K562 (cell line): ENCODE data around the gene ZNF273. TPM values are rescaled to one million over a fixed set of nuclear protein-coding genes. Genes with fewer than 3 reads are reported as not detected.

Source experiments
- ATAC-seq: fragments of 200-7000 bp; cut with Tn5 transposase; 3 replicates; pipeline ENCODE4 v1.9.1; 2020; ENCODE audit warnings: moderate library complexity
- BruUV-seq: library from RNA; stranded (reverse); fragments of 400-500 nt; replicated peaks from 2 replicates; lab custom pipeline; 2021; lab: Mats Ljungman, UMichigan
- CTCF ChIA-PET: fragments of 300-600 bp; formaldehyde crosslinking; extraction: SDS; loops from one replicate; lab custom pipeline; 2021; ENCODE audit warnings: low intra/inter-chr PET ratio; lab: Yijun Ruan, JAX
- POLR2A ChIA-PET: fragments of 300-600, 350-650 bp; sonication (Branson Sonifier 250); formaldehyde crosslinking; extraction: SDS; loops from one replicate; lab custom pipeline; 2021; ENCODE audit warnings: antibody characterized with exemption, inconsistent platforms; lab: Yijun Ruan, JAX
- DNase-seq, 4 experiments: peaks; one replicate each; pipeline versions ENCODE4 v3.0.0 to v3.0.0-alpha.2; 2011 to 2018; ENCODE audit warnings: low spot score in 3 of 4, mixed read lengths in 3 of 4; ENCODE audit errors: extremely low read depth in 1 of 4
- FAIRE-seq: peaks from 2 replicates; lab custom pipeline; 2011; peaks lifted over from hg19 to GRCh38; lab: Jason Lieb, UNC
- H2AFZ ChIP-seq: 2 replicates; pipeline ENCODE4 v1.6.0; 2011; ENCODE audit warnings: low read depth, low read length, control low read depth, inconsistent platforms
- H3K27ac ChIP-seq: fragments of 200-600 bp; 3 replicates; pipeline ENCODE4 v1.8.0; 2011; ENCODE audit warnings: low read depth, mild to moderate bottlenecking, control low read depth, inconsistent platforms, low read length, moderate library complexity, mixed read lengths; ENCODE audit errors: extremely low read depth
- H3K27me3 ChIP-seq, 2 experiments: fragments of 300-600 bp in 1 of 2; 2 replicates in 1 of 2; 3 replicates in 1 of 2; pipeline versions ENCODE4 v1.6.0 to v1.8.0; 2011; ENCODE audit warnings: inconsistent platforms in 2 of 2, low read length in 2 of 2, mild to moderate bottlenecking in 1 of 2, mixed read lengths in 1 of 2, moderate library complexity in 1 of 2; ENCODE audit not compliant: control insufficient read depth in 2 of 2, insufficient read depth in 2 of 2
- H3K36me3 ChIP-seq: fragments of 300-600 bp; 3 replicates; pipeline ENCODE4 v1.8.0; 2011; ENCODE audit warnings: mild to moderate bottlenecking, low read length, inconsistent platforms; ENCODE audit not compliant: control insufficient read depth, insufficient read depth
- H3K4me1 ChIP-seq, 2 experiments: fragments of 200-600 bp in 1 of 2; replicated peaks in 1 of 2; 2 replicates in 1 of 2; 3 replicates in 1 of 2; pipeline versions ENCODE4 v1.5.1 to v1.8.0; 2011; ENCODE audit warnings: inconsistent platforms in 2 of 2, low read length in 2 of 2, mild to moderate bottlenecking in 1 of 2, mixed read lengths in 1 of 2, moderate library complexity in 1 of 2; ENCODE audit not compliant: control insufficient read depth in 2 of 2, insufficient read depth in 2 of 2
- H3K4me2 ChIP-seq: 2 replicates; pipeline ENCODE4 v1.6.1; 2011; ENCODE audit warnings: low read length, control low read depth, inconsistent platforms, mixed read lengths; ENCODE audit not compliant: insufficient read depth
- H3K4me3 ChIP-seq: fragments of 200-600 bp; sonication (generic), shearing (Covaris generic); 2 replicates; pipeline ENCODE4 v1.5.1; 2016; ENCODE audit warnings: control low read depth, inconsistent platforms
- H3K79me2 ChIP-seq: fragments of 200-600 bp; 3 replicates; pipeline ENCODE4 v1.8.0; 2011; ENCODE audit warnings: low read length, inconsistent platforms; ENCODE audit not compliant: control insufficient read depth, insufficient read depth
- H3K9ac ChIP-seq, 2 experiments: 2 replicates each; pipeline versions ENCODE4 v1.6.0 to v1.6.1; 2011; ENCODE audit warnings: low read depth in 2 of 2, low read length in 2 of 2, control low read depth in 1 of 2, inconsistent platforms in 1 of 2, mild to moderate bottlenecking in 1 of 2, mixed read lengths in 1 of 2; ENCODE audit not compliant: insufficient read depth in 1 of 2
- H3K9me1 ChIP-seq: one replicate; pipeline ENCODE4 v1.6.0; 2011; ENCODE audit warnings: inconsistent platforms, mild to moderate bottlenecking, low read length, moderate library complexity; ENCODE audit not compliant: control insufficient read depth, insufficient read depth
- H3K9me3 ChIP-seq: replicated peaks from 2 replicates; pipeline ENCODE4 v1.5.1; 2011; ENCODE audit warnings: low read depth, low read length, inconsistent platforms; ENCODE audit not compliant: control insufficient read depth, insufficient read depth
- H4K20me1 ChIP-seq: replicated peaks from 2 replicates; pipeline ENCODE4 v1.6.1; 2011; ENCODE audit warnings: low read length, inconsistent platforms, mixed read lengths; ENCODE audit not compliant: control insufficient read depth, insufficient read depth
- CHD4 ChIP-seq: fragments of 200-600 bp; sonication (generic); IDR thresholded peaks from 3 replicates; pipeline ENCODE4 v1.6.1; 2012; ENCODE audit warnings: low read depth, mild to moderate bottlenecking, mixed read lengths, low read length, inconsistent platforms; ENCODE audit not compliant: insufficient read depth, insufficient replicate concordance, poor library complexity, severe bottlenecking
- EHMT2 ChIP-seq: fragments of 450-650 bp; IDR thresholded peaks from 2 replicates; pipeline ENCODE4 v1.6.1; 2018; ENCODE audit warnings: antibody characterized with exemption
- FOXM1 ChIP-seq, 2 experiments: fragments of 450-650 bp in 1 of 2; sonication (generic) in 1 of 2; formaldehyde crosslinking in 1 of 2; IDR thresholded peaks; 2 replicates each; pipeline versions ENCODE4 v1.6.1 to v1.9.0; 2017 to 2022; ENCODE audit warnings: low read depth in 2 of 2, mild to moderate bottlenecking in 2 of 2, missing genetic modification reagents in 1 of 2, moderate library complexity in 1 of 2
- IFI16 ChIP-seq: fragments of 250-450 bp; sonication (Bioruptor Pico); IDR thresholded peaks from 2 replicates; pipeline ENCODE4 v2.1.2; 2022; ENCODE audit warnings: mild to moderate bottlenecking, inconsistent platforms
- JUNB ChIP-seq: fragments of 450-650 bp; formaldehyde crosslinking; conservative IDR thresholded peaks from 2 replicates; pipeline ENCODE4 v1.4.0; 2020; ENCODE audit warnings: mild to moderate bottlenecking
- KAT2B ChIP-seq: IDR thresholded peaks from one replicate; pipeline ENCODE4 v1.6.1; 2012; ENCODE audit warnings: low read depth, mild to moderate bottlenecking, control low read depth, inconsistent platforms, low read length, moderate library complexity
- MBD2 ChIP-seq: sonication (generic); IDR thresholded peaks from 2 replicates; pipeline ENCODE4 v1.6.1; 2016; ENCODE audit warnings: low read depth, borderline replicate concordance
- PCBP2 ChIP-seq: fragments of 200-400 bp; formaldehyde crosslinking; IDR thresholded peaks from 2 replicates; pipeline ENCODE4 v1.6.1; 2018; ENCODE audit warnings: low read length, low read depth, mild to moderate bottlenecking, moderate library complexity; ENCODE audit not compliant: poor library complexity, severe bottlenecking
- PTTG1 ChIP-seq: fragments of 450-650 bp; IDR thresholded peaks from 2 replicates; pipeline ENCODE4 v1.6.1; 2016; ENCODE audit warnings: low read depth, mild to moderate bottlenecking, missing genetic modification characterization, missing compliant biosample characterization
- RBBP5 ChIP-seq: fragments of 200-600 bp; sonication (generic); IDR thresholded peaks from 2 replicates; pipeline ENCODE4 v1.6.1; 2012; ENCODE audit warnings: borderline replicate concordance, mild to moderate bottlenecking, low read length, control low read depth, inconsistent platforms; ENCODE audit not compliant: insufficient read depth, poor library complexity, severe bottlenecking
- SAFB ChIP-seq: fragments of 200-400 bp; formaldehyde crosslinking; IDR thresholded peaks from 2 replicates; pipeline ENCODE4 v1.6.1; 2017; ENCODE audit warnings: low read depth, low read length, borderline replicate concordance
- SETDB1 ChIP-seq: IDR thresholded peaks from one replicate; pipeline ENCODE4 v1.6.1; 2012; ENCODE audit warnings: low read length, control low read depth, inconsistent platforms
- SUPT5H ChIP-seq: fragments of 450-650 bp; IDR thresholded peaks from 2 replicates; pipeline ENCODE4 v1.6.1; 2016
- YBX1 ChIP-seq: fragments of 450-650 bp; IDR thresholded peaks from 2 replicates; pipeline ENCODE4 v1.7.1; 2016; ENCODE audit warnings: mild to moderate bottlenecking
- ZNF436 ChIP-seq: fragments of 250-450, 450-650 bp; sonication (Bioruptor Pico); formaldehyde crosslinking; IDR thresholded peaks from 2 replicates; pipeline ENCODE4 v1.7.0; 2020; ENCODE audit warnings: mild to moderate bottlenecking
- ZNF76 ChIP-seq: fragments of 250-450 bp; sonication (Bioruptor Pico); IDR thresholded peaks from 2 replicates; pipeline ENCODE4 v1.4.0; 2020; ENCODE audit warnings: mild to moderate bottlenecking, moderate library complexity, borderline replicate concordance
- WGBS: fragments of 100-300 bp; shearing (Covaris generic); methylation state at CpG from one replicate; pipeline ENCODE4 v1.1.6; 2016; ENCODE audit warnings: low coverage, mixed read lengths; ENCODE audit not compliant: insufficient coverage; ENCODE audit errors: missing lambda C conversion rate; 5-methylcytosine and 5-hydroxymethylcytosine counted together
- in situ Hi-C: fragments of 300-500 bp; cut with MboI; formaldehyde crosslinking; loops from 4 replicates; pipeline ENCODE4 v1.15.0; 2018; ENCODE audit warnings: inconsistent platforms, mixed read lengths
- intact Hi-C: fragments of 100-400 bp; cut with micrococcal nuclease; formaldehyde crosslinking; loops from 2 replicates; pipeline ENCODE4 v1.14.2; 2022
- polyA plus RNA-seq, 8 experiments: library from polyadenylated mRNA; depleted of rRNA in 4 of 8; stranded (reverse) in 5 of 8; unstranded in 3 of 8; fragments of >200 nt; fragmentation: Nextera tagmentation in 2 of 8; fragmentation: Illumina TruSeq in 1 of 8; extraction: Ambion mirVana in 2 of 8; extraction: Trizol in 1 of 8; gene quantifications; 2 replicates each; pipeline versions ENCODE4 v1.2.1 to v1.2.3, GENCODE V29; 2011 to 2014; ENCODE audit warnings: inconsistent platforms in 1 of 8, missing spikeins in 1 of 8
- total RNA-seq, 7 experiments: library from RNA; depleted of rRNA in 6 of 7; stranded (reverse); fragments of >200 nt in 6 of 7; fragmentation: Illumina TruSeq in 2 of 7; extraction: Trizol in 2 of 7; gene quantifications; 2 replicates each; pipeline versions ENCODE4 v1.2.1 to v1.2.3, GENCODE V29; 2011 to 2021; ENCODE audit warnings: low replicate concordance in 1 of 7
- TF ChIP-seq, protein P1 (sequence below): sonication (generic); formaldehyde crosslinking; IDR thresholded peaks from 2 replicates; pipeline ENCODE4 v1.8.0; 2023; ENCODE audit warnings: missing genetic modification reagents, mild to moderate bottlenecking, borderline replicate concordance
- TF ChIP-seq, protein P2 (sequence below), 2 experiments: fragments of 450-650 bp in 1 of 2; sonication (generic) in 1 of 2; formaldehyde crosslinking; conservative IDR thresholded peaks; 2 replicates each; pipeline versions ENCODE4 v1.4.0 to v1.8.1; 2020 to 2022; ENCODE audit warnings: mild to moderate bottlenecking in 1 of 2, missing genetic modification reagents in 1 of 2

ZNF273 gene
- total and polyA plus RNA-seq, 9 of the 15 experiments (the other 6 are each of a cell fraction or from before 2014, with no cell fraction given): 13.3 to 37.0 (median 20.7) TPM

GRCh38 chr7:64873517-64873916 is 29.6 kb upstream of the ZNF273 start:
- in situ Hi-C loops: no loop called here
- no peaks in the 10 kb centered on the region; a peak in 2 of 5 replicates for H3K27me3 ChIP-seq
- H3K36me3 ChIP-seq: no peaks in the 10 kb centered on the region
- ATAC-seq (no peak), DNase-seq (peak in 1 of 4 experiments; percentile 4), FAIRE-seq (no peak)
- H4K20me1 ChIP-seq: no peaks in the 10 kb centered on the region
- no TSS peak for BruUV-seq
- H3K79me2 ChIP-seq: no peaks in the 10 kb centered on the region
- TF ChIP-seq FOXM1 (IDR thresholded peaks at IDR 0.05; ENCODE audit: low read depth) (no peak), FOXM1 (CRISPR knock-in tag; IDR thresholded peaks at IDR 0.05; ENCODE audit: low read depth) (no peak), SETDB1 (no peak), SUPT5H (no peak), MBD2 (no peak), KAT2B (no peak), JUNB (CRISPR knock-in tag) (no peak), SAFB (no peak), PTTG1 (tag) (no peak), ZNF76 (no peak), ZNF436 (no peak), CHD4 (no peak), YBX1 (no peak), PCBP2 (no peak), RBBP5 (no peak), EHMT2 (no peak), IFI16 (no peak)
- TF ChIP-seq, protein P1, sequence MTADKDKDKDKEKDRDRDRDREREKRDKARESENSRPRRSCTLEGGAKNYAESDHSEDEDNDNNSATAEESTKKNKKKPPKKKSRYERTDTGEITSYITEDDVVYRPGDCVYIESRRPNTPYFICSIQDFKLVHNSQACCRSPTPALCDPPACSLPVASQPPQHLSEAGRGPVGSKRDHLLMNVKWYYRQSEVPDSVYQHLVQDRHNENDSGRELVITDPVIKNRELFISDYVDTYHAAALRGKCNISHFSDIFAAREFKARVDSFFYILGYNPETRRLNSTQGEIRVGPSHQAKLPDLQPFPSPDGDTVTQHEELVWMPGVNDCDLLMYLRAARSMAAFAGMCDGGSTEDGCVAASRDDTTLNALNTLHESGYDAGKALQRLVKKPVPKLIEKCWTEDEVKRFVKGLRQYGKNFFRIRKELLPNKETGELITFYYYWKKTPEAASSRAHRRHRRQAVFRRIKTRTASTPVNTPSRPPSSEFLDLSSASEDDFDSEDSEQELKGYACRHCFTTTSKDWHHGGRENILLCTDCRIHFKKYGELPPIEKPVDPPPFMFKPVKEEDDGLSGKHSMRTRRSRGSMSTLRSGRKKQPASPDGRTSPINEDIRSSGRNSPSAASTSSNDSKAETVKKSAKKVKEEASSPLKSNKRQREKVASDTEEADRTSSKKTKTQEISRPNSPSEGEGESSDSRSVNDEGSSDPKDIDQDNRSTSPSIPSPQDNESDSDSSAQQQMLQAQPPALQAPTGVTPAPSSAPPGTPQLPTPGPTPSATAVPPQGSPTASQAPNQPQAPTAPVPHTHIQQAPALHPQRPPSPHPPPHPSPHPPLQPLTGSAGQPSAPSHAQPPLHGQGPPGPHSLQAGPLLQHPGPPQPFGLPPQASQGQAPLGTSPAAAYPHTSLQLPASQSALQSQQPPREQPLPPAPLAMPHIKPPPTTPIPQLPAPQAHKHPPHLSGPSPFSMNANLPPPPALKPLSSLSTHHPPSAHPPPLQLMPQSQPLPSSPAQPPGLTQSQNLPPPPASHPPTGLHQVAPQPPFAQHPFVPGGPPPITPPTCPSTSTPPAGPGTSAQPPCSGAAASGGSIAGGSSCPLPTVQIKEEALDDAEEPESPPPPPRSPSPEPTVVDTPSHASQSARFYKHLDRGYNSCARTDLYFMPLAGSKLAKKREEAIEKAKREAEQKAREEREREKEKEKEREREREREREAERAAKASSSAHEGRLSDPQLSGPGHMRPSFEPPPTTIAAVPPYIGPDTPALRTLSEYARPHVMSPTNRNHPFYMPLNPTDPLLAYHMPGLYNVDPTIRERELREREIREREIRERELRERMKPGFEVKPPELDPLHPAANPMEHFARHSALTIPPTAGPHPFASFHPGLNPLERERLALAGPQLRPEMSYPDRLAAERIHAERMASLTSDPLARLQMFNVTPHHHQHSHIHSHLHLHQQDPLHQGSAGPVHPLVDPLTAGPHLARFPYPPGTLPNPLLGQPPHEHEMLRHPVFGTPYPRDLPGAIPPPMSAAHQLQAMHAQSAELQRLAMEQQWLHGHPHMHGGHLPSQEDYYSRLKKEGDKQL (CRISPR knock-in tag): no peak
- TF ChIP-seq, protein P2, sequence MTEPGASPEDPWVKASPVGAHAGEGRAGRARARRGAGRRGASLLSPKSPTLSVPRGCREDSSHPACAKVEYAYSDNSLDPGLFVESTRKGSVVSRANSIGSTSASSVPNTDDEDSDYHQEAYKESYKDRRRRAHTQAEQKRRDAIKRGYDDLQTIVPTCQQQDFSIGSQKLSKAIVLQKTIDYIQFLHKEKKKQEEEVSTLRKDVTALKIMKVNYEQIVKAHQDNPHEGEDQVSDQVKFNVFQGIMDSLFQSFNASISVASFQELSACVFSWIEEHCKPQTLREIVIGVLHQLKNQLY (CRISPR knock-in tag; conservative IDR thresholded peaks at IDR 0.05): no peak
- intact Hi-C loops: no loop called here
- WGBS: 5% methylated on average over 5 of the region's 5 CpGs
- POLR2A ChIA-PET: interaction anchor here (0.6 kb wide), 1 partner anchor 392 kb away, joined by 3 read pairs; no protein-coding TSS in a partner anchor
- H3K9me3 ChIP-seq: peaks cover 8% of the 10 kb centered on the region
- H3K9me1 ChIP-seq: no peaks in the 10 kb centered on the region
- no peak overlapping the region for H3K4me3 ChIP-seq
- no peak overlapping the region for H3K27ac ChIP-seq
- H2AFZ ChIP-seq: no peak overlapping the region
- H3K4me2 ChIP-seq: no peak overlapping the region
- CTCF ChIA-PET: no interaction called here
- no peak overlapping the region for H3K9ac ChIP-seq
- peaks cover 0 to 10% of the 10 kb centered on the region in 2 experiments; a peak in 1 of 5 replicates for H3K4me1 ChIP-seq
